Endothelial cell of umbilical vein (primary cell): Measurements from ENCODE around the gene APIP.

Experiments
- EZH2 ChIP-seq: IDR thresholded peaks from 2 replicates; pipeline ENCODE4 v1.6.1; 2012; ENCODE audit warnings: borderline replicate concordance, low read depth, mild to moderate bottlenecking, moderate library complexity, low read length, inconsistent platforms; ENCODE audit not compliant: severe bottlenecking
- FOS ChIP-seq: IDR thresholded peaks from 2 replicates; pipeline ENCODE4 v1.6.1; 2011; ENCODE audit warnings: mild to moderate bottlenecking, low read length, moderate library complexity, borderline replicate concordance; ENCODE audit not compliant: insufficient read depth
- MYC ChIP-seq: IDR thresholded peaks from one replicate; pipeline ENCODE4 v1.6.1; 2011; ENCODE audit warnings: mild to moderate bottlenecking, low read depth, low read length
- POLR2A ChIP-seq: IDR thresholded peaks from 2 replicates; pipeline ENCODE4 v1.6.1; 2012; ENCODE audit warnings: low read depth, mild to moderate bottlenecking, control low read depth, low read length
- POLR2AphosphoS5 ChIP-seq: IDR thresholded peaks from 2 replicates; pipeline ENCODE4 v1.6.1; 2012; ENCODE audit warnings: low read depth, mild to moderate bottlenecking, control low read depth, low read length, moderate library complexity; ENCODE audit not compliant: insufficient read depth
- TF ChIP-seq, protein P1 (sequence below), 2 donors: IDR thresholded peaks; 1 replicate in 1 of 2; 2 replicates in 1 of 2; pipeline ENCODE4 v1.5.1; 2011; ENCODE audit warnings: low read length in 2 of 2, mild to moderate bottlenecking in 2 of 2, moderate library complexity in 2 of 2, control low read depth in 1 of 2, inconsistent platforms in 1 of 2, low read depth in 1 of 2; ENCODE audit not compliant: insufficient read depth in 1 of 2; ENCODE audit errors: extremely low read depth in 1 of 2
- TF ChIP-seq, protein P2 (sequence below): IDR thresholded peaks from 2 replicates; pipeline ENCODE4 v1.6.1; 2011; ENCODE audit not compliant: insufficient read depth, insufficient read length

DNA sequence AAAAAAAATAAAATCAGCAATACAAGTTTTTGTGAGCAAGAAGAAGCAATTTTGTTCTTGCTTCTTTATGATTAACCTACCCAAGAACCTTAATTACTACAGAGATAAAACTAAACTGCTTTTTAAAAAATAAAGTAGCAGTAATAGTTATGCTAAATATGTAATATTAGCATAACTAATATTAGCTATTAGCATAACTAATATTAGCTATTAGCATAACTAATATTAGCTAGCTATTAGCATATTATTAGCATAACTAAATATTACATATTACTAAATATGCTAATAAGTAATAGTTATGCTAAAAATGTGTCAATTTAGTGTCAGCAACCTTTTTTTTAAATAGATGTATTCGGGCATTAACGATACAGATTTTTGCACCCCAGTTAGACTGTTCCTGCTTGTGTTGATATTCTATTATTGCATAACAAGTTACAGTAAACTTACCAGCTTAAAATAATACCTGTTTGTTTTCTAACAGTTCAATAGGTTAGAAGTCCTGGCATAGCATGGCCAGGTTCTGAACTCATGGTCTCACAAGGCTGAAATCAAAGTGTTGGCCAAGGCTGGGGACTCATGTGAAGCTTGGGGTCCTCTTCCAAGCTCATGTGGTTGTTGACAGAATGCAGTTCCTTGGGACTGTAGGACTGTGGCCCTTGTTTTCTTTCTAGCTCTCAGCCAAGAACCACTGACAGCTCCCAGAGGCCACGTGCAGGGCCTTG is 48.6 kb upstream of the APIP start:
- TF ChIP-seq EZH2 (no peak), MYC (no peak), FOS (no peak), POLR2AphosphoS5 (no peak), POLR2A (no peak)
- TF ChIP-seq, protein P1, sequence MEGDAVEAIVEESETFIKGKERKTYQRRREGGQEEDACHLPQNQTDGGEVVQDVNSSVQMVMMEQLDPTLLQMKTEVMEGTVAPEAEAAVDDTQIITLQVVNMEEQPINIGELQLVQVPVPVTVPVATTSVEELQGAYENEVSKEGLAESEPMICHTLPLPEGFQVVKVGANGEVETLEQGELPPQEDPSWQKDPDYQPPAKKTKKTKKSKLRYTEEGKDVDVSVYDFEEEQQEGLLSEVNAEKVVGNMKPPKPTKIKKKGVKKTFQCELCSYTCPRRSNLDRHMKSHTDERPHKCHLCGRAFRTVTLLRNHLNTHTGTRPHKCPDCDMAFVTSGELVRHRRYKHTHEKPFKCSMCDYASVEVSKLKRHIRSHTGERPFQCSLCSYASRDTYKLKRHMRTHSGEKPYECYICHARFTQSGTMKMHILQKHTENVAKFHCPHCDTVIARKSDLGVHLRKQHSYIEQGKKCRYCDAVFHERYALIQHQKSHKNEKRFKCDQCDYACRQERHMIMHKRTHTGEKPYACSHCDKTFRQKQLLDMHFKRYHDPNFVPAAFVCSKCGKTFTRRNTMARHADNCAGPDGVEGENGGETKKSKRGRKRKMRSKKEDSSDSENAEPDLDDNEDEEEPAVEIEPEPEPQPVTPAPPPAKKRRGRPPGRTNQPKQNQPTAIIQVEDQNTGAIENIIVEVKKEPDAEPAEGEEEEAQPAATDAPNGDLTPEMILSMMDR (IDR thresholded peaks at IDR 0.05; ENCODE audit: extremely low read depth in 1 of 2, insufficient read depth in 1 of 2, low read depth in 1 of 2, low read length in 2 of 2) = no peak
- TF ChIP-seq, protein P2, sequence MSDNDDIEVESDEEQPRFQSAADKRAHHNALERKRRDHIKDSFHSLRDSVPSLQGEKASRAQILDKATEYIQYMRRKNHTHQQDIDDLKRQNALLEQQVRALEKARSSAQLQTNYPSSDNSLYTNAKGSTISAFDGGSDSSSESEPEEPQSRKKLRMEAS = no peak
